Iris pigment epithelial cell (primary cell): Measurements from ENCODE around the gene ATP13A3.
A peak's percentile ranks its signal among the peaks of the same experiment; 100 is the strongest.

ENCODE experiments used
- DNase-seq: peaks from one replicate; pipeline ENCODE4 v3.0.0-alpha.2; 2011; ENCODE audit warnings: low read depth

ATP13A3 gene

DNA sequence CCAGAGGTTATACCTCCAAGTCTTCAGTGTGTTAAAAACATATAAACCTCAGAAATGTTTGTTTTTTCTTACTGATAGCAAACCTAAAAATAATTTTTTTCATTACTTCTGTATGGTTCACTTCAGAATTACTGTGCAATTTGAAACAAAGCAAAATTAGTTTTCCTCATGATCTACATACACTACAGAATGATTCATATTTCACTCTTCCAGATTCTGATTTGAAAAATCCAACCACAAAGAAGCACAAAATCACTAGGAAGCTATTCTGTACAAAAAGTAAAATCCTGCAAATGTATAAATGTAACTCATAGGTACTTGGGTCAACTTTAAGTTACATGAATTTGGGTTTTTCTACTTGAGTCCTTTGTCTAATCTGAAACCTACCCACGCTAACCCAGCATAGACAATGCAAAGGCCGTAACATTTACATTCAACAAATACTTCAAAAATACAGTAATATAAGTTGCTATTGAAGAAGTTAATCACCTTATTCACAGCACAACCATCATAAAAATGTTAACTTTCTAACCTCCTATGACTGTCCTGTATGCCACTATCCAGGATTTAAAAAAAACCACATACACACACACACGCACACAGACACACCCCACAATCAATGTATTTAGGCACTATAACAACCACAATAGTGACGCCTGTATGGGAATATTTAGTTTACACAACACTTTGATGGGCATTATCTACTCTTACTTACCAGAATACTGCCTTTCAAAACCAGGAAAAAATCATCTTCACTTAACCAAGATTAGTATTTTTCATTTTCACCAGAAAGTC lies 11.5 kb downstream of the ATP13A3 start:
- no peak for DNase-seq

DNA sequence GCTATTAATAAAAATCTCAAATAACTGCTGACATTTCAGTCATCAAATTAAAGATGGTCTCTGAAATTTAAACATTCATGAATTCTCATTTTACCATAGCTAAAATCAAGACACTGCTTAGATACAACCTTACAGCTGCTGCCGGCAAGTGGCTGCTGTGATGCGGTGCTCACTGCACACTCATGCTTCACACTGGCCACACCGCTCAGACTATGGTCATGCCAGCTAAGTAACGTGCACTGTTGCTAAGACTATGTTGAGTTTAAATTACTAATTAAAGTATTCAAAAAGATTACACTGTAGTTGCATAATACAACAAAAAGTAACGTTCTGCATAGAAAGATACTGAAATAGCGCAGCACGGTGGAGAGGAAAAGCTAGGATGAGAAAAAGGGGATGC lies 12.1 kb downstream of the ATP13A3 start:
- DNase-seq: no peak

DNA sequence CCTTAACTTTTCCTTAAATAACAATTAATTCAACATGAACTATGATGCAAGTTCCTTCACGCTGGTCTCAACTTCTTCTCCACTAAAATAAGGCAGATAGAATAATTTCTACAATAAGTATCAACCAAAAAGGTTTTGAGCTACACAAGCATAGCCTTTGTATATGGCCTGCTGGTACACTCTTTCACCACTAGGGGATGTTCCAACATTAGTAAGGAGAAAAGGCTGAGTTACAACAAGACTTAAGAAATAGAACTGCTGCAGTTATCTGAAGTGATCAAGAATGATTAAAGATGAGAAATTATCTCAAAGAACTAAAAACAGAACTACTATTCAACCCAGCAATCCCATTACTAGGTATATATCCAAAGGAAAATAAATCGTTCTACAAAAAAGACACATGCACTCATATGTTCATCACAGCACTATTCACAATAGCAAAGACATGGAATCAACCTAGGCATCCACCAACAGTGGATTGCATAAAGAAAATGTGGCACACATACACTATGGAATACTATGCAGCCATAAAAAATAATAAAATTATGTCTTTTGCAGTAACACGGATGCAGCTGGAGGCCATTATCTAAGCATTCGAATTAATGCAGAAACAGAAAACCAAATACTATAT lies 14.4 kb downstream of the ATP13A3 start:
- DNase-seq: peak; percentile 83

DNA sequence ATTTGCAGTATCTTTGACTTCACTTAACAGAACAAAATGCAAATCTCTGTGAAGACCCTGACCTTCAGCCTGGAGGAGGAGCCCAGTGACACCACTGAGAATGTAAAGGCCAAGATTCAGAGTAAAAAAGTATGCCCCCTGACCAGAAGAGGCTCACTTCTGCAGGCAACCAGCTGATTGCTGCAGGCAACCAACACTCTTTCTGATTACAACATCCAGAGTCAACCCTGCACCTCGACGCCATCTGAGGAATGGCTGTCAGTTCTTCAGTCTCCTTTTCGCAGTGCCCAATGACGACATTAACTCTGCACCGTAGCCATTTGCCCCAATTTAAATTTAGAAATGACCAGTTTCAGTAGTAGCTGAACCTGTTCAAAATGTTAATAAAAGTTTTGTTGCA lies 14.9 kb downstream of the ATP13A3 start:
- DNase-seq: no peak

DNA sequence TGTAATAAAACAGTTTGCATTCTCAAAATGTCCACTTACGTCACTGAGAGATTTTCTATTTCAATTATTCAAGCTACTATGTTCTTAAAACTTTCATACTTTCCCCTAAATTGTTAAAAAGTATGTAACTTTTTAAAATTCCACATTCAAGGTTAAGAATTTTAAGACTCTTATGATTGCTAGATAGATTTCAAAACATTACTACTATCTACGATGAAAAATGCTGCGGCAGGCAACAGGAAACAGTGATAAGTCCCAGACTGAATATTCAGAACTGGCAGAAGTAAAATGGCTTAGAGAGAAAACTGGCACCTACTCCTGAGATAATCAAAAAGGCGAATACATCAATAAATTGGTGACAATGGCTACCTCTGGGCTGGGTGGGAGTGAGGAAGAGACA lies 16.2 kb downstream of the ATP13A3 start:
- peak; percentile 45 for DNase-seq

DNA sequence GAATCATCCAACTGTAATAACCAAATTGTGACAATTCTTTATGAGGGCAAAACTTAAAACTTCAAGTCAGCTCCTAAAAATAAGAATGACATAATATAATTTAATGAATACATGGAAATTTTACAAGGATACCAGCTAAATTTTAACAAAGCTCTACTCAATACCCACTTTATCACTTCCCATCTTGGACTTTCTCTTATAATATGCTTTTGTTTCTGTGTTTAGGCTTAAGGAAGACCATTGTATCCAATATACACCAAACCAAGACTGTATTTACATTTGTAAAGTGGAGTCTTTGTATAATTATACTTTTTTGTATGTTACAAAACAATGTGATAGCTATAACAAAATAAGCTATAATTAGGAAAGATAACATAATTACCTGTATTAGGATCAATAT lies 16.8 kb downstream of the ATP13A3 start:
- no peak for DNase-seq

DNA sequence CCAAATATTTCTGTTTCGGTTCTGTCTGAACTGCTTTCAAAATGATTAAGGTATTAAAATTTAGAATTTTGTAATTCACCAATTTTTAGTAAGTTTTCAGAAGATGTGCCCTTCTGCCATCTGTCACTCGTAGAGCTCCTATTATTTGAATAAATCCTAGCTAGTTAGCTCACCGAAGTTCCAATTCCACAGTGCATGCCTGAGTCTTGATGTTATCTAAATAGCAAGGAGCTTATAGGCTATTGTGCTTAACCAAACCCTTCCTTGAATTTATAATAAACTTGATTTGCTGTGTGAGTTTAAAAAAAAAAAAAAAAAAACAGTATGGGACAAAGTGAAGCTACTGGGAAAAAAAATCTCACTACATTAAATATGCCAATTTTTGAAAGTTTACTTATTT lies 18.7 kb downstream of the ATP13A3 start:
- DNase-seq: peak; percentile 64

DNA sequence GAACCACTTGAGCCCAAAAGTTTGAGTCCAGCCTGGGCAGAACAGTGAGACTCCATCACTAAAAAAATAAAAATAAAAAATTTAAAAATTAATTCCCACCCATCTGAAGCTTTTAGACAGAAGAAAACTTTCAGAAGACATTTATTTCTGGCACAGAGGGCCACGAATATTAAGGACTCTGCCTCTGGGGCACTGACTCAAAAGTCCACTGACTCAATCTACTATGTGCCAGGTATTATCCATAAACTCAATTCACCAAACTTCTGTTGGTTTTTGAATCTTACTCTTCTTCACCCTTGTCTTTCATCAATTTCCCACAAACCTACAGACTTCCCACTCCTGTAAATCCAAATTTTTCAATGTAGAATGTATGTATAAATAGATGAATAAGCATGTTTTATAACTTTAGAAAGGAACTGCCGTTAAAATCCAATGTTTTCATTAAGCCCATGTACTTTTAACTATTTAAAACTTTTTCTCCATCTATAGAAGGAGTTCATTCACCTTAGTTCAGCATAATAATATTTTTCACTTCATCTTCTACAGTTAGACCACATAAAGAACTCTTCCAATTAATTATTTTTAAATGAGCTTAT lies 19.9 kb downstream of the ATP13A3 start:
- no peak for DNase-seq

DNA sequence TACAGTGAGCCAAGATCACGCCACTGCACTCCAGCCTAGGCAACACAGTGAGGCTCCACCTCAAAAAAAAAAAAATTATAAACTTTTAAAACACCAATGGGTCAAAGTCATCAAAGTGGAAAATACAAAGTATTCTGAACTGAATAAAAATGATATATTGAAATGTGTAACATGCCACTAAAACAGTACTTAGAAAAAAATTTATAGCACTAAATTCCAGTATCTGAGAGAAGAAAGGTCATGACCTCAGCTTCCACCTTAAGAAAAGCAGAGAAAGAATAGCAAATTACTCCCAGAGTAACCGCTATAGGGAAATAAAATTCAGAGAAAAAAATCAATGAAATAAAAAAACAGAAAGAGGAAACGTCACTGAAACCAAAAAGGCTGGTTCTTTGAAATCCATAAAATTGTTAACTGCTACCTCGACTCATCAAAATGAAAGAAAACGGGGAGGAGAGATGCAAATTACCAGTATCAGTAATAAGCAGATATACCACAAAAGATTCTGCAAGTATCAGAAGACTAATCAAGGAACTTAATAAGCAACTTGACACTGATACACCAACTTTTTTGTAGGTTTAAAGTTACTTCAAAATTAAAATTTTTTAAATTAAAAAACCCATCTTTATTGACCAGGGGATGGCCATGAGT lies 20.8 kb downstream of the ATP13A3 start:
- no peak for DNase-seq

DNA sequence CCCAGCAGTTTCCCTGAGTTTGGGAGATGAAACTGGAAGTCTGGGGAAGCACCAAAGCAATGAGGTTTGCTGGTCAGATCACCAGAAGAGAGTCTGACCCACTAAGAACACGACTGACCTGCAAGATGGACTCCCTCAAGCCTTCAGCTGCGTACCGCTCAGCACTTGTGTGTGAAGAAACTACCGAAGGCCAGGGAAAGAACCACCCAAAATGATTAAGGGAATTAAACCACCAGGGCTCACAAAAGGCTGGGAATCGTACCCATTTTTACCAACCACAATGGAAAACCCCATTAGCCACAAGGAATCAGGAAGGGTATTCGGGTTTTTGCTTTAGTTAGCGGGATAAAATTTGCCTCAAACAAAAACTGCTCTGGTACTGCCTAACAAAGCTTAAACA lies 21.6 kb downstream of the ATP13A3 start:
- DNase-seq: no peak

DNA sequence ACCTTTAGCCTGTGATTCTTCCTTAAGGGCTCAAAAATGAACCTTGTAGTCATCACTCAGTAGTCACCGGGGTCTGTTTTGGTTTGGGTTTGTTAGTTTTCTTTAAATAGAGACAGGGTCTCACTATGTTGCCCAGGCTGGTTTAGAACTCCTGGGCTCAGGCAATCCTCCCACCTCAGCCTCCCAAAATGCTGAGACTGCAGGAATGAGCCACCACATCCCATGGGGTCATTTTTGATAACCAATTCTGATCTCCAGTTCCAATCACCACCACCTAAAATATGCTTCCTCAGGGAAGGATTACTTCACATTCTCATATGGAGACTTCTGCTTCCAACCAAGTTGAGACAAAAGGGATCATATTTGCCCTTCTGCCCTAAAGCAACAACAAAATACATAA lies 22.1 kb downstream of the ATP13A3 start:
- no peak for DNase-seq

DNA sequence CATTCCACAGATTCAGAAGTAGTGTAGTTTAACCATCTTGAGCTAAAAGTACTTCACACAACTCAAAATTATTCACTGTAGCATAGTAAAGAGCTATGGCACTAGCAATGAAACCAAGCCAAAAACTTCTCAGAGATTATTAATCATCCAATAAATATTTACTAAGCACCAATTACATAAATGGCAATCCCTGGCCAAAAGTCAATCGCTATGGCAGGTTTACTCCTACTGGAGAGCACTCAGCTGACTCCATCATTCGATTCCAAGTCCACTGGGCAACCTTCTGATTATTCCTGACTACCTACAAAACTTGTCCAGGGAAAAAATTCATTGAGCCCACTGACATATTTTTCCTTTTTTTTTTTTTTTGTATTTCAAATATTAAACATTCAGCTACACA lies 23.9 kb downstream of the ATP13A3 start:
- DNase-seq: no peak

DNA sequence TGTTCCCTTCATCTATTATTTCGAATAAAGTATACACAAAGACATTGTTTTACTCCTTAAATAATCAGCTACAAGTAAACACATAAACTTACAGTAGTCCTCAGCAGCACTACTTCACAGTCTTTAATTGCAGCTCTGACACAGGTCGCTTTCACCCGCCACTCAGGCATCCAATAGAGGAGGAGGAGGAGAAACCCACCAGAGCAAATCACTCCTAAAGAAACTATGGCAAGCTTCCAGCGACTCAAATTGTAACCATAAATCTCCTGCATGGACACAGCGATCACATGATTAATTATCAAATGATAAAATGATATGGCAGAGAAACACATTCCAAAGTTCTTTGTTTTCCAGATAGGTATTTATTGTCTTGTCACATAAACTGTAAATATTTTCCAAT lies 26.2 kb downstream of the ATP13A3 start:
- no peak for DNase-seq

DNA sequence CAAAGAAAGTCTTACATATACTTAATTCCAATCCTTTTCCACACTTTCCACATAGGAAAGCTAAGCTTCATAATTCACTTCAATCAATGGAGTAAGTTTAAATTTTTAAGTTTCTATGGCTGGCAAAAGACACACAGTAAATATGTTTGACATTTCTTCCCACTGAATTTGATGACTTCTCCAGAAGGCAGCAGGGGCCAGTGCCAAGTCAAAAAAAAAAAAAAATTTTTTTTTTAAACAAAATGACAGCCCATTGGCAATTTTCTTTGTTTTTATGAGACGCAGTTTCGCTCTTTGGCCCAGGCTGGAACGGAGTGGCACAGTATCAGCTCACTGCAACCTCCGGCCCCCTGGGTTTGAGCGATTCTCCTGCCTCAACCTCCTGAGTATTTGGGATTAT lies 28.7 kb downstream of the ATP13A3 start:
- no peak for DNase-seq

DNA sequence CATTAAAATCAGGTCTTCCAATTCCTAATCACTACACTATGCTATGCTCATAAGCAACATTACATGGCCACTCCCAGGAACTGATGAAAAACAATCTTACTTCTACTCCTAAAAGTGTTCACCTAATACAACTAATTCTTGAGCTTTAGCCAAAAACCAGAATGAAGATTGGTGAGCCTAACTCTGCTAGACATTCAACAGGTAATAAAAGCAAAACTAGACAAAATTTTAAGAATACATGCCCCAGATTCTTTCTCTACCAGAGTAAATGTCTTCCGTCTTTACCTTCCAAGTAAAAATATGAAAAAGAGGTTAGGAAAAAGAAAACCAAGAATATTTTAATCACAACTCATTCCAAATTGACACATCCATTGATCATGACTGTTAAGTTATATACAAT lies 31.3 kb downstream of the ATP13A3 start:
- DNase-seq: no peak

DNA sequence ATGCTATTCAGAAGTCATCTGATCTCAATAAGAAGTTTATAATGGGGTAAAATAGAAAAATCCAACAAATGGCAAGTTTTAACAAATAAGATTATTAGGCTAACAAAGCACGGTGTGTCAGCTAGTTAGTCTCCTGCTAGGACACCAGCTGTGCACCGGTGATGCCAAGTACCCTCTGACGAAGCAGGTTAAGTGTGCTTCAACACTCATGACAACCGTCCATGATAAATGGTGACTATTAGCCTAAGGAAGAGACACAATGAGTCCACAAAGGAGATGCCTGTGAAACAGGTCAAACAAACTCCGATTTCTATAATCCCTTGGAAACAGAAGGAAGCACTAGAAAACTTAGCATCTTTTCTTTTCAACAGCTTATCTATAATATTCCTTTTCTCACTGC lies 36.5 kb downstream of the ATP13A3 start:
- no peak for DNase-seq

DNA sequence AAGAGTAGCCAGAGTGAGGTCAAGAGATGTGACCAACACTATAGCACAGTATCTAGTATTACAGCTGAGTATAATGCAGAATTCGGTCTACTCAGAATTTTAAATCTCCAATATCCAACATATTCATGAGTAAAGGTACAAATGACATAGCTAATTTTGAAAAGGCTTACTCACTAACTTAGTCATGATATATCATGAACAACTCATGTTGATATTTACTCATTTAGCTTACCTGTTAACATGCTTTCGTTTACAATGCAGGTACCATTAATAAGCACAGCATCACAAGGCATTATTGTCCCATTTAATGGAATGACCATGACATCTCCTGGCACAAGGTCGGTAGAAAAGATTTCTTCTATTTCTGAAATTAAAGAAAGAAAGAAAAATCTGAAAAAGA lies 36.9 kb downstream of the ATP13A3 start:
- DNase-seq: no peak

DNA sequence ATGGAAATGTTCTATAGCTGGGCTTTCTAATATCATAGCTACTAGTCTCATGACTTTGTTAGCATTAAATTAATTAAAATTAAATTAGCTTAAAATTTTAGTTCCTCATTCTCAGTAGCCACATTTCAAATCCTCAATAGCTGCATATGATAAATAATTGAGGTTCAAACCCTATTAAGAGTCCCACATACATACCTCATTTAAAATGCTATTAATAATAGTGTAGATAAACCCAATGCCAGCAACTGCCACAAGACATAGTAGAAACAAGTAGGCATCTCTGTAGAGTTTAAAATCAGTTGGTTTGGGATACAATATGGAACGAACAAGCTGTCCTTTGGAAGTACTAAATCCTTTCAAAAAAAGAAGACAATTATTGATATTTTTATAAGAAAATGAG lies 39.1 kb downstream of the ATP13A3 start:
- no peak for DNase-seq

DNA sequence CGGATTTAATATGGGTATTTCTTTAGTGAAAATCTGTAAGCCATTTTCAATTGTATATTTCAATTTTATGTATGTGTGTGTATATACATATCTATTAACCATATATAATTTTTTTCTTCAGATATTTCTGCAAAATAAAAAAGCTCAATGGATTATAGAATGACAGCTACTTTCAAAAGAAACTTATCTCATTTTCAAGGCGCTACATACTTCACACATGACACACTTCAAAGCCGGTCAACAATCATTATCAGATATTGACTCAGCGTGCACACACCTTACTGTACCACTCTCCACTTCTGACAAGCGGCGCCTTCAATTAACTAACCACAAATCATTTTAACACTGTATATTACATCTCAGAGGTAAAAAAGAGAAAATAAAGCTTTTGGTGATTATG lies 39.6 kb downstream of the ATP13A3 start:
- no peak for DNase-seq

DNA sequence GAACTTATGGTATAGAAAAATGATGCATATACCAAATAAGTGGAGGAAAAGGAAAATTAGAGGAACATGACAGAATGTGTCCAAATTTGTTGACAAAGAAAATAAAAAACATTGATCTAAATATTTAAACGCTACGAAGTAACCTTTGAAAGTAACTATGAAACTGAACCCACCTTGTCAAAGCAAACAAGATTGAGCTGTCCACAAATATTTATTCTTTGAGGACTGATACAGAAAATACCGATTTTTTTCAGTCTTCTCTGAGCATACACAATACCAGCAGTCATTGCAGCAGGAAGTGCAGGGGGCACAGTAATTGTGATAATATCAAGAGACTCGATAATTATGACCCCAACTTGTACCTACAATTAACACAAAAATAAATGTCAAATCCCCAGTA lies 40.0 kb downstream of the ATP13A3 start:
- DNase-seq: no peak

DNA sequence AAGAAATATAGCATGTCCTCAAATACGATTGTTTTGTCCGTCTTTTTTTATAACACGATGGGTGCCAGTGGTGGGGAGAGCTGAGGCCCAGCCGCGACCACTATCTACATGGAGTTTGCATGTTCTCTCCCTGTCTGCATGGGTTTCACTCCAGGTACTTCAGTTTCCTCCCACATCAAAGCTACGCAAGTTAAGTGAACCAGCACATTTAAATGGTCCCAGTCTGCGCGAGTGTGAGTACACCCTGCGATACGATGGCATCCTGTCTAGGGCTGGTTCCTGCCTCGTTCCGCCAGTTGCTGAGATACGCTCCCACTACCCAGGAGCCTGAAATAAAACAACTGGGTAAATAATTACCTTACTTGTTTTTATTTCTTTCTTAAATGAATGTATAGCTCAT lies 40.6 kb downstream of the ATP13A3 start:
- DNase-seq: no peak

DNA sequence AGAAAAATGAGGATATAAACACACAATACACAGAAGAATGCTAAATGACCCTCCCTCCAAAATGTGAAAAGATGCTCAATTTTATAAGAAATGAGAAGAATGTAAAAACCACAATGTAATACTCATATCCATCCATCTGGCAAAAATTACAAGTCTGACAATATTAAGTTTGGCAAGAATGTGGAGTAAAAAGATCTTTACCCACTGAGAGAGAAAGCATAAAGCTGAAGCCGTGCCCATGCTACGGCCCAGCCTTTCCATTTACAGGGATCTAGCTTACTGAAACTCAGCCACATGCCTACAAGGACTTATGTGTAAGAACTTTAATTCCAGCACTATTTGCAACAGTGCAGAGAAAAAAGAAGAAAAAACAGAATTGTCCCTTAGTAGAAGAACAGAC lies 42.9 kb downstream of the ATP13A3 start:
- peak; percentile 7 for DNase-seq

DNA sequence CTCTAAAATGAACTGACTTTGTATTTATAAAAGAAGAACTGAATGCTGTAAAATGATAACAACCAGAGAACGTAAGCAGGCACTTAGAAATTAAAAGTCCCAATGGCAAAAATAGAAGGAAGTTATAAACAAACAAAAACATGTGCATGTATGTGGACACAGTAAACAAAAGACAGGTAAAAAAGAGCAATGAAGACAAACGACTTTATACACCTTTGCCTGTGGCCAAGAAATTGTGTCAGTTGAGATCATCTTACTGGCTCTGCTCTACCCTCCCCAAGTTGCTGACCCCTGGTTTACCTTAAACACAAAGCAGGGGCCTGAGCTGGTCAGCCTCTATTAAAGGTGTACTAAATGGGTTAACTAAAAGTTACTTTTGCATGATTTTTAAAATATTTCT lies 46.0 kb downstream of the ATP13A3 start:
- DNase-seq: no peak
